Right lobe of liver (tissue), 4 donors: ENCODE data around the gene CLNK.

ENCODE experiments used
- CTCF ChIP-seq, 4 donors: fragments of 200-600 bp in 3 of 4; fragments of 450-650 bp in 1 of 4; IDR thresholded peaks; one replicate each; pipeline versions ENCODE4 v1.5.1 to v1.8.0; 2016 to 2022; ENCODE audit warnings: antibody characterized with exemption in 4 of 4, mild to moderate bottlenecking in 2 of 4
- POLR2A ChIP-seq: fragments of 450-650 bp; IDR thresholded peaks from one replicate; pipeline ENCODE4 v1.6.1; 2017; ENCODE audit warnings: antibody characterized with exemption, mild to moderate bottlenecking
- donor health status: DM: no; HTN: no; CAD: no.
- donor health status: DM: no; HTN: no; CAD: no.
- donor health status: DM: no; HTN: yes; CAD: no.

GRCh38 chr4:10715135-10715534 is 30.6 kb upstream of the CLNK start:
- no peak for TF ChIP-seq CTCF (IDR thresholded peaks at IDR 0.05)
- TF ChIP-seq POLR2A = no peak
